Measurements from ENCODE around the gene BCAP29.

DNA sequence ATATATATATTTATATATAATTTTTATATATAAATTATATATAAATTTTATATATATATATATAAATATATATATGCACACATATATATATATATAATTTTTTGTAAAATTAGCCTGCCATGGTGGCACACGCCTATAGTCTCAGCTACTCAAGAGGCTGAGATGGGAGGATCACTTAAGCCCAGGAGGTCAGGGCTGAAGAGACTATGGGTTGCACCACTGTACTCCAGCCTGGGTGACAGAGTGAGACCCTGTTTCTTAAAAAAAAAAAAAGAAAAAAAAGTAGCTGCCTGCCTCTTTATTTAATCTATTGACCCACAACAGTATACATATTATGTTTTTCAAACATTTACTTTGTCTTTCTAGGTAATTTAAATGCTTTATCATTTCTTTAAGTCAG lies 19.2 kb downstream of the BCAP29 start:
- no peak for TF ChIP-seq EZH2 (IDR thresholded peaks at IDR 0.05; ENCODE audit: insufficient read depth, low read length)
- TF ChIP-seq, protein P1, sequence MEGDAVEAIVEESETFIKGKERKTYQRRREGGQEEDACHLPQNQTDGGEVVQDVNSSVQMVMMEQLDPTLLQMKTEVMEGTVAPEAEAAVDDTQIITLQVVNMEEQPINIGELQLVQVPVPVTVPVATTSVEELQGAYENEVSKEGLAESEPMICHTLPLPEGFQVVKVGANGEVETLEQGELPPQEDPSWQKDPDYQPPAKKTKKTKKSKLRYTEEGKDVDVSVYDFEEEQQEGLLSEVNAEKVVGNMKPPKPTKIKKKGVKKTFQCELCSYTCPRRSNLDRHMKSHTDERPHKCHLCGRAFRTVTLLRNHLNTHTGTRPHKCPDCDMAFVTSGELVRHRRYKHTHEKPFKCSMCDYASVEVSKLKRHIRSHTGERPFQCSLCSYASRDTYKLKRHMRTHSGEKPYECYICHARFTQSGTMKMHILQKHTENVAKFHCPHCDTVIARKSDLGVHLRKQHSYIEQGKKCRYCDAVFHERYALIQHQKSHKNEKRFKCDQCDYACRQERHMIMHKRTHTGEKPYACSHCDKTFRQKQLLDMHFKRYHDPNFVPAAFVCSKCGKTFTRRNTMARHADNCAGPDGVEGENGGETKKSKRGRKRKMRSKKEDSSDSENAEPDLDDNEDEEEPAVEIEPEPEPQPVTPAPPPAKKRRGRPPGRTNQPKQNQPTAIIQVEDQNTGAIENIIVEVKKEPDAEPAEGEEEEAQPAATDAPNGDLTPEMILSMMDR (IDR thresholded peaks at IDR 0.05; ENCODE audit: insufficient read depth, low read depth, low read length): no peak

All from astrocyte (in vitro differentiated cells and primary cell).